ENCODE results near the gene IFNLR1.

IFNLR1 gene

DNA sequence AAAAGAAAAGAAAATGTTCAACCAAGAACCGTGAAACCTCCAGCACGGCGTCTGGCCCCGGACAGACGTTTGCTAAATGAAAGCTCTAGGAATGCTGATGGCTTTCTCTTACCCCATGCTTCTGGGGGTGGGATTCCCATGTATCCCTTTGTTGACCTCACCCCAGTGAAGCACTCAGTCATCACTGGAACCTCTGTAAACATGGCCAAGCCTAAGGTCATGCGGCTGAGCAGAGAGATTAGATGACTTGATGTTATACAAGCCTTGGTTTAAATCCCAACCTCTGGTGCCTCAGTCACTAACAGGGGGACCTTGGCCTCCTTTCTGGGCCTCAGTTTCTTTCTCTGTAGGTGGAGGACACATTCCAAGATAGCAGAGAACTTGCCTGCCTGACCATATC, 72.3 kb downstream of the IFNLR1 start:
- TF ChIP-seq CTCF (IDR thresholded peaks at IDR 0.05; ENCODE audit: insufficient read depth, low read depth, low read length, missing control alignments): no peak
- no peak for DNase-seq (ENCODE audit: low read depth)
- no peak overlapping the region for H3K4me3 ChIP-seq (ENCODE audit: low read depth, low read length)

DNA sequence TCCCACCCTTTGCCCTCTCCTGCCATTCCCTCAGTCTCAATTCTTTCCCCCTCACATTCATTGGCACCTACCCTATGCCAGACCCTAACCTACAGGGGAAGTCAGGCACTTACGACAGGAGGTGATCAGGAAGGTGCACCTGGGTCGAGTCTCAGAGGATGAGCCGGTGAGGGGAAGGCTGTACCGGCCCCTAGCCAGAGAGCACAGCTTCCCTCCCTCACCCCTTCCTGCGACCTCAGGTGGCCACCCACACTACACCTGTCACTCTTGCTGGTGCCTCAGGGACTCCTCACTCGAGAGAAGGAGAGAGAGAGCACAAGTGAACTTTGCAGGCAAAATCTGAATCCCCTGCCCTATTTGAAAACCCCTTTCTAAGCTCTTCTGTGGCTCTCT, 73.5 kb downstream of the IFNLR1 start:
- TF ChIP-seq CTCF (IDR thresholded peaks at IDR 0.05; ENCODE audit: insufficient read depth, low read depth, low read length, missing control alignments): no peak
- H3K4me3 ChIP-seq (ENCODE audit: low read depth, low read length): no peak overlapping the region
- DNase-seq (ENCODE audit: low read depth): no peak

DNA sequence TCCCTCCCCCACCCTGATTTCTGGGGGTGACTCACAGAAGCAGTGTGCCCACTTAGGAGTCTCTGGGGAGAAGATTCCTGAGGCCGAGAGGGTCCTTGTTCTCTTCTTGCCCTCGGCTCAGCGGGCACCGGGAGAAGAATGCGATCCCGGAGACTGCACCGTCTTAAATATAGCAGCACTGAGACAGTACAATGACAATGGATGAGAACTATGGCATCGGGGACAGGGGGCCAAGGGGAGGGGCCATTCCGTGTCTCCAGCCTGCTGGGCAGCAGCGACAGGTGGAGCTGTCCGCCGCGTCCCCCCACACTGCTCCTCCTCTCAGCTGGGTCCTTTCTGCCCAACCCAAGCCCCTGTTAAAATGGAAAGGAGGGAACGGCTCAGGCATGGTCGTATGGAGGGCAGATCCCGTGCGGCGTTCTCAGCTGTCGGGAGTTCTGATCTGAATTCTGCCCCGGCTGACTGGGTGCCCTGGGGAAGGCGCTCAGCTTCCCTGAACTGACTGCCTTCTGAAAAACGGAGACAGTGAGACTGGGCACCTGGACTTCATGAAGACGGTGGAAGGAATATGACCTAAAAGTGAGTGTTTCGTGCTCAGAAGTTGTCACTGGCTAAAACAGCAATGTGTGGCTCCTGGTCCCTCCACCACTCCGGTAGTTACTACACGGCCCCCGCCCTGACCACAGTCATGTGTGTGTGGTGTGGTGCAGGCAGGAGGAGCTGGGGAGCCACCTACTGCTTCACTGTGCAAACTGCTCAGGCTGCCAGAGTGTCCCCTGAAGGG, 74.9 kb downstream of the IFNLR1 start, which contains the start of gene MYOM3:
Gene MYOM3, minus strand, starts transcription at position 140 of the 784 bp plus-strand sequence. CDS start 3,499 bp downstream, outside the sequence.
- H3K4me3 ChIP-seq (ENCODE audit: low read depth, low read length): no peak within 1 kb of the TSS
- TF ChIP-seq CTCF (IDR thresholded peaks at IDR 0.05; ENCODE audit: insufficient read depth, low read depth, low read length, missing control alignments): peak; percentile 28
- peak; percentile 66 for DNase-seq (ENCODE audit: low read depth)

DNA sequence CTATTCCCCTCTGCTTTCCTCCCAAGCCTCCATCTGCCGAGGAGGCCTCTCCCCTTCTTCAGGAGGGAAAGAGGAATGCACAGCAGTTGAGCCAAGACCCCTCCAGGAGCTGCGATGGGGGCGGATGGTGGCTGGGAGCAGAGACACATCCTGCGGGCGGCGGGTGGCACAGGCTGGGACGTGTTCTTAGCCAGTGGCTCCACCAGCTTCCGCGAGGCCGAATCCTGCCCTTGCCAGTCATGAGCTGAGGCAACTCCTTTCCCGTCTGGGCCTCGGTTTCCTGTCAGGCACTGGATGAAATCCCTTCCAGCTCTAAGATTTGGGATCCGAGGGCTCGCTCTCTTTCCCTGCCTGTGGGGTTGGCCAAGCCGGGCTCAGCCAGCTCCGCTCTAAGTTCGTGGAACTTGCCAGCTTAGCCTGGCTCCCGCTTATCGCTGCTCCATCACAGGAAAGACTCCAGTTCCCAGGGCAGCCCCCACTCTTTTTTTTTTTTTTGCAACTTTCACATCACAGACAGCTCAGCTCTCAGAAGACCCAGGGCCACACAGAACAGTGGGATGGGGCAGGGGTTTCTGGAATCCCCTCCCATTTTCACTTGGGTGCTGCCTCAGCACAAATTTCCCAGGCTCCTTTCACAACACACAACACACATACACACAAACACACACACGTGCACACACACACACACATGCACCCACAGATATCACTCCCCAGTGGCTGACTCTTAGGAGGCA, 75.7 kb downstream of the IFNLR1 start:
- H3K4me3 ChIP-seq (ENCODE audit: low read depth, low read length): no peak overlapping the region
- DNase-seq (ENCODE audit: low read depth): no peak
- no peak for TF ChIP-seq CTCF (IDR thresholded peaks at IDR 0.05; ENCODE audit: insufficient read depth, low read depth, low read length, missing control alignments)

- no peak for TF ChIP-seq CTCF (IDR thresholded peaks at IDR 0.05; ENCODE audit: insufficient read depth, low read depth, low read length, missing control alignments)
- no peak overlapping the region for H3K4me3 ChIP-seq (ENCODE audit: low read depth, low read length)
- DNase-seq (ENCODE audit: low read depth): no peak
Observed at GRCh38 chr1:24110642-24111261, 76.3 kb downstream of the IFNLR1 start.

GRCh38 chr1:24109686-24110475, 77.2 kb downstream of the IFNLR1 start:
- no peak for DNase-seq (ENCODE audit: low read depth)
- H3K4me3 ChIP-seq (ENCODE audit: low read depth, low read length): no peak overlapping the region
- TF ChIP-seq CTCF (IDR thresholded peaks at IDR 0.05; ENCODE audit: insufficient read depth, low read depth, low read length, missing control alignments): no peak
